Fibroblast of lung (primary cell): ENCODE data around the gene ZNF384.

Source experiments
- EZH2 ChIP-seq: IDR thresholded peaks from 2 replicates; pipeline ENCODE4 v1.5.1; 2012; ENCODE audit warnings: low read length, control low read depth, mild to moderate bottlenecking; ENCODE audit errors: missing control alignments
- TF ChIP-seq, protein P1 (sequence below), 2 donors: IDR thresholded peaks in 1 of 2; conservative IDR thresholded peaks in 1 of 2; 1 replicate in 1 of 2; 2 replicates in 1 of 2; pipeline ENCODE4 v1.5.1; 2011 to 2012; ENCODE audit warnings: low read length in 2 of 2, control low read depth in 1 of 2, inconsistent platforms in 1 of 2, low read depth in 1 of 2, mild to moderate bottlenecking in 1 of 2

DNA sequence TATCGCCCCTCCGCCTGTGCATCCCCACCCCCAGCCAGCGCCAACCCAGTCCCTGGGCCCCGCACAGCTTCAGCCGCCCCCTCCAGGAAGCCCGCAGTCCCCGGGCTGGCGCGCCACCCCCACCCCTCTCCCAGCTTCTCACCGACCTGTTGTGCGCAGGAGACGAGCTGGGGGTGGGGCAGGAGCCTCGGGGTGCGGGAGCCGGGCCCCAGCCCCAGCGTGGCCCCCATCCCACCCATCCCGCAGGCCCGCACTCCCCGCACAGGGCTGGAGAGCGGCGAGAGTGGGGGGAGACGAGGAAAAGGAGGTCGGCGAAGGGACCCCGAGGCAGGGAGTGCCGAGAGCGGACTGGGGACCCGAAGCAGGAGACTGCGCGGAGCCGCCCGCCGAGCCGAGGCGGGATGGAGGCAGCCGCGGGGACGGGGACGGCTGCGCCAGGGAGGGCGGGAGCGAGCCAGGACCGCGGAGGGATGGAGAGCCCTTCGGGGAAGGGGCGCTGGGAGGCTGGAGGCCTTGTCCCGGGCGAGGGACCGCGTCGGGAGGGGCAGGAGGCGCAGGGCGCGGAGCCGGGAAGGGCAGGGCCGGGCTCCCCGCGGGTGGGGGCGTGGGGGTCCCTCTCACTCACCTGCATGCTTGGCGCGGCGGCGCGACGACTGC lies 10.9 kb upstream of the ZNF384 start:
- TF ChIP-seq, protein P1, sequence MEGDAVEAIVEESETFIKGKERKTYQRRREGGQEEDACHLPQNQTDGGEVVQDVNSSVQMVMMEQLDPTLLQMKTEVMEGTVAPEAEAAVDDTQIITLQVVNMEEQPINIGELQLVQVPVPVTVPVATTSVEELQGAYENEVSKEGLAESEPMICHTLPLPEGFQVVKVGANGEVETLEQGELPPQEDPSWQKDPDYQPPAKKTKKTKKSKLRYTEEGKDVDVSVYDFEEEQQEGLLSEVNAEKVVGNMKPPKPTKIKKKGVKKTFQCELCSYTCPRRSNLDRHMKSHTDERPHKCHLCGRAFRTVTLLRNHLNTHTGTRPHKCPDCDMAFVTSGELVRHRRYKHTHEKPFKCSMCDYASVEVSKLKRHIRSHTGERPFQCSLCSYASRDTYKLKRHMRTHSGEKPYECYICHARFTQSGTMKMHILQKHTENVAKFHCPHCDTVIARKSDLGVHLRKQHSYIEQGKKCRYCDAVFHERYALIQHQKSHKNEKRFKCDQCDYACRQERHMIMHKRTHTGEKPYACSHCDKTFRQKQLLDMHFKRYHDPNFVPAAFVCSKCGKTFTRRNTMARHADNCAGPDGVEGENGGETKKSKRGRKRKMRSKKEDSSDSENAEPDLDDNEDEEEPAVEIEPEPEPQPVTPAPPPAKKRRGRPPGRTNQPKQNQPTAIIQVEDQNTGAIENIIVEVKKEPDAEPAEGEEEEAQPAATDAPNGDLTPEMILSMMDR (conservative IDR thresholded peaks at IDR 0.05 in 1 of 2, IDR thresholded peaks at IDR 0.05 in 1 of 2; ENCODE audit: low read depth in 1 of 2, low read length in 2 of 2), result no peak
- TF ChIP-seq EZH2, result no peak
